ENCODE results near the gene PRAMEF13. TPM values are rescaled to one million over a fixed set of nuclear protein-coding genes. Genes with fewer than 3 reads are reported as not detected.
"Not testable (repeated sequence)": the region's sequence is repeated elsewhere in the genome, so short reads cannot be mapped to it uniquely, and the experiment has no call there.

PRAMEF13 gene
- polyA plus RNA-seq, 1 donor from 2014 or later, result not detected

- H3K9ac ChIP-seq (ENCODE audit: low read length); H3K9me3 ChIP-seq (ENCODE audit: low read length); H3K9me2 ChIP-seq (ENCODE audit: insufficient read depth, low read length); H3F3A ChIP-seq (ENCODE audit: insufficient read depth, low read length, poor library complexity, severe bottlenecking); H3K4me3 ChIP-seq (ENCODE audit: low read length); H3K36me3 ChIP-seq (ENCODE audit: insufficient read depth, low read length); H4K20me1 ChIP-seq (ENCODE audit: insufficient read depth); H3K27me3 ChIP-seq (ENCODE audit: insufficient read depth, low read depth, low read length); H3K79me2 ChIP-seq (replicated peaks; ENCODE audit: insufficient read depth, low read length); H3K4me2 ChIP-seq (ENCODE audit: low read length); H3K27ac ChIP-seq (ENCODE audit: low read length); H2AFZ ChIP-seq (ENCODE audit: low read depth, low read length): not testable (repeated sequence)
Observed at GRCh38 chr1:13234057-13234456, 32.8 kb upstream of the PRAMEF13 start.

- H3K9me3 ChIP-seq (ENCODE audit: low read length); H3K9ac ChIP-seq (ENCODE audit: low read length); H3K27me3 ChIP-seq (ENCODE audit: insufficient read depth, low read depth, low read length); H4K20me1 ChIP-seq (ENCODE audit: insufficient read depth); H3K4me2 ChIP-seq (ENCODE audit: low read length); H3K36me3 ChIP-seq (ENCODE audit: insufficient read depth, low read length); H3K9me2 ChIP-seq (ENCODE audit: insufficient read depth, low read length); H3K4me3 ChIP-seq (ENCODE audit: low read length); H3K79me2 ChIP-seq (replicated peaks; ENCODE audit: insufficient read depth, low read length); H2AFZ ChIP-seq (ENCODE audit: low read depth, low read length); H3F3A ChIP-seq (ENCODE audit: insufficient read depth, low read length, poor library complexity, severe bottlenecking); H3K27ac ChIP-seq (ENCODE audit: low read length): not testable (repeated sequence)
Observed at GRCh38 chr1:13232056-13232455, 30.8 kb upstream of the PRAMEF13 start.

DNA sequence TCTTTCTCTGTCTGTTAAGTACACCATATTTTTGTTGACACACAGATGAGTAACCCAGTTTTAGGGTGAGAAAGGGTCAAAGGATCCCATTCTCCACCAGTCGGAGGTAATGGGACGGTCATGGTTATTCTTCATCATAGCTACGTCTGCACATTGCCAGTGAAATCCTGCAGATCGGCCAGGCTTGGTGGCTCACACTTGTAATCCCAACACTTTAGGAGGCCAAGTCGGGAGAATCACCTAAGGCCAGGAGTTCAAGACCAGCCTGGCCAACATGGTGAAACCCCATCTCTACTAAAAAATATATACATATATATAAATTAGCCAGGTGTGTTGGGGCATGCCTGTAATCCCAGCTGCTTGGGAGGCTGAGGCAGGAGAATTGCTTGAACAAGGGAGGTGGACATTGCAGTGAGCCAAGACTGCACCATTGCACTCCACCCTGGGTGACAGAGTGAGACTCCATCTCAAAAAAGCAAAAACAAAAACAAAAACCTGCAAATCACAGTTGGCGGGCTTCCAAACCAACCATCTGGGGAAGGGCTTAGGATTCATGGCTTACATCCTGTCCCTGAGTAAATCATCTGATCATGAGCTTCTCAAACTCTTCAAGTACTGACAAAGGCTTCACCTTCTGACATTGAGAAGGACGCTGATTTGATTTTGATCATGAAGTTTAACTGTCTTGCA, 30.0 kb upstream of the PRAMEF13 start:
- not testable (repeated sequence) for H4K20me1 ChIP-seq (ENCODE audit: insufficient read depth); H3K9me2 ChIP-seq (ENCODE audit: insufficient read depth, low read length); H3K36me3 ChIP-seq (ENCODE audit: insufficient read depth, low read length); H3K27me3 ChIP-seq (ENCODE audit: insufficient read depth, low read depth, low read length); H3K9ac ChIP-seq (ENCODE audit: low read length); H3K27ac ChIP-seq (ENCODE audit: low read length); H2AFZ ChIP-seq (ENCODE audit: low read depth, low read length); H3F3A ChIP-seq (ENCODE audit: insufficient read depth, low read length, poor library complexity, severe bottlenecking); H3K4me3 ChIP-seq (ENCODE audit: low read length); H3K4me2 ChIP-seq (ENCODE audit: low read length); H3K79me2 ChIP-seq (replicated peaks; ENCODE audit: insufficient read depth, low read length); H3K9me3 ChIP-seq (ENCODE audit: low read length)

DNA sequence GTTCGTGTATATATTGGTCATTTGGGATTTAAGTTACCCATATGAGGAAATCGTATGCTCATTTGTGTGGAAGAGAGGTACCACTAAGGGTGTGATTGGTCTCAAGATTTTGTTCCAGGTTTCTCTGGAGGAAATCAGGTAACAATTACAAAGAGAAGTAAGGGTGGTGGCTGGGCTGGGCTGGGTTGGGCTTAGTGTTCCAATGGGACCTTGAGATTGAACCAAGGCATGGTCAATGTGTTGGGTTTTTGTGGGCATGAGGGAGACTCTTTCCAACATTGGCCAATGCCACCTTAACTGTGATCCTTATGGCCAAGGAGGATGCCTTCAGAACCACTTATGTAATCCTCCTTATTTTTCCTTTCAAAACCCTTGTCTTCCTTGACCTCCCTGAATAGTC, 29.4 kb upstream of the PRAMEF13 start:
- not testable (repeated sequence) for H3K4me3 ChIP-seq (ENCODE audit: low read length); H3K9me3 ChIP-seq (ENCODE audit: low read length); H3K9ac ChIP-seq (ENCODE audit: low read length); H3K9me2 ChIP-seq (ENCODE audit: insufficient read depth, low read length); H4K20me1 ChIP-seq (ENCODE audit: insufficient read depth); H3K4me2 ChIP-seq (ENCODE audit: low read length); H3K79me2 ChIP-seq (replicated peaks; ENCODE audit: insufficient read depth, low read length); H2AFZ ChIP-seq (ENCODE audit: low read depth, low read length); H3K27me3 ChIP-seq (ENCODE audit: insufficient read depth, low read depth, low read length); H3F3A ChIP-seq (ENCODE audit: insufficient read depth, low read length, poor library complexity, severe bottlenecking); H3K27ac ChIP-seq (ENCODE audit: low read length); H3K36me3 ChIP-seq (ENCODE audit: insufficient read depth, low read length)

- not testable (repeated sequence) for H3F3A ChIP-seq (ENCODE audit: insufficient read depth, low read length, poor library complexity, severe bottlenecking); H3K79me2 ChIP-seq (replicated peaks; ENCODE audit: insufficient read depth, low read length); H3K9me3 ChIP-seq (ENCODE audit: low read length); H4K20me1 ChIP-seq (ENCODE audit: insufficient read depth); H3K27ac ChIP-seq (ENCODE audit: low read length); H3K9ac ChIP-seq (ENCODE audit: low read length); H3K9me2 ChIP-seq (ENCODE audit: insufficient read depth, low read length); H2AFZ ChIP-seq (ENCODE audit: low read depth, low read length); H3K27me3 ChIP-seq (ENCODE audit: insufficient read depth, low read depth, low read length); H3K4me3 ChIP-seq (ENCODE audit: low read length); H3K36me3 ChIP-seq (ENCODE audit: insufficient read depth, low read length); H3K4me2 ChIP-seq (ENCODE audit: low read length)
Observed at GRCh38 chr1:13230096-13230495, 28.9 kb upstream of the PRAMEF13 start.

GRCh38 chr1:13228343-13228781, 27.2 kb upstream of the PRAMEF13 start:
- TF ChIP-seq, protein P1, sequence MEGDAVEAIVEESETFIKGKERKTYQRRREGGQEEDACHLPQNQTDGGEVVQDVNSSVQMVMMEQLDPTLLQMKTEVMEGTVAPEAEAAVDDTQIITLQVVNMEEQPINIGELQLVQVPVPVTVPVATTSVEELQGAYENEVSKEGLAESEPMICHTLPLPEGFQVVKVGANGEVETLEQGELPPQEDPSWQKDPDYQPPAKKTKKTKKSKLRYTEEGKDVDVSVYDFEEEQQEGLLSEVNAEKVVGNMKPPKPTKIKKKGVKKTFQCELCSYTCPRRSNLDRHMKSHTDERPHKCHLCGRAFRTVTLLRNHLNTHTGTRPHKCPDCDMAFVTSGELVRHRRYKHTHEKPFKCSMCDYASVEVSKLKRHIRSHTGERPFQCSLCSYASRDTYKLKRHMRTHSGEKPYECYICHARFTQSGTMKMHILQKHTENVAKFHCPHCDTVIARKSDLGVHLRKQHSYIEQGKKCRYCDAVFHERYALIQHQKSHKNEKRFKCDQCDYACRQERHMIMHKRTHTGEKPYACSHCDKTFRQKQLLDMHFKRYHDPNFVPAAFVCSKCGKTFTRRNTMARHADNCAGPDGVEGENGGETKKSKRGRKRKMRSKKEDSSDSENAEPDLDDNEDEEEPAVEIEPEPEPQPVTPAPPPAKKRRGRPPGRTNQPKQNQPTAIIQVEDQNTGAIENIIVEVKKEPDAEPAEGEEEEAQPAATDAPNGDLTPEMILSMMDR (IDR thresholded peaks at IDR 0.05; ENCODE audit: poor library complexity, severe bottlenecking), result no peak
- TF ChIP-seq EP300 (conservative IDR thresholded peaks at IDR 0.05; ENCODE audit: poor library complexity, severe bottlenecking) (no peak), POLR2AphosphoS5 (IDR thresholded peaks at IDR 0.05) (no peak), TAF1 (IDR thresholded peaks at IDR 0.05; ENCODE audit: low read depth) (no peak), EZH2 (IDR thresholded peaks at IDR 0.05; ENCODE audit: borderline replicate concordance, insufficient read depth, low read length, poor library complexity, severe bottlenecking) (no peak), SMC3 (conservative IDR thresholded peaks at IDR 0.05; ENCODE audit: poor library complexity) (no peak)
- no peaks in the 10 kb centered on the region for H3K79me2 ChIP-seq (replicated peaks; ENCODE audit: insufficient read depth, low read length)
- H3K4me2 ChIP-seq (ENCODE audit: low read length), result no peak overlapping the region
- no peak overlapping the region for H3K9ac ChIP-seq (ENCODE audit: low read length)
- no peak overlapping the region for H3K4me3 ChIP-seq (ENCODE audit: low read length)
- H3K27ac ChIP-seq (ENCODE audit: low read length), result no peak overlapping the region
- H3K9me2 ChIP-seq (ENCODE audit: insufficient read depth, low read length), result no peaks in the 10 kb centered on the region
- H3K9me3 ChIP-seq (ENCODE audit: low read length), result peaks cover 7% of the 10 kb centered on the region
- H4K20me1 ChIP-seq (ENCODE audit: insufficient read depth), result no peaks in the 10 kb centered on the region
- H3K36me3 ChIP-seq (ENCODE audit: insufficient read depth, low read length), result no peaks in the 10 kb centered on the region
- no peaks in the 10 kb centered on the region for H3F3A ChIP-seq (ENCODE audit: insufficient read depth, low read length, poor library complexity, severe bottlenecking)
- H2AFZ ChIP-seq (ENCODE audit: low read depth, low read length), result no peak overlapping the region
- H3K27me3 ChIP-seq (ENCODE audit: insufficient read depth, low read depth, low read length), result no peaks in the 10 kb centered on the region
